ENCODE data around the gene POLD3. TPM values are rescaled to one million over a fixed set of nuclear protein-coding genes. Genes with fewer than 3 reads are reported as not detected.

Gene POLD3
- total RNA-seq, 1 experiment from 2014 or later: 28.4 TPM

DNA sequence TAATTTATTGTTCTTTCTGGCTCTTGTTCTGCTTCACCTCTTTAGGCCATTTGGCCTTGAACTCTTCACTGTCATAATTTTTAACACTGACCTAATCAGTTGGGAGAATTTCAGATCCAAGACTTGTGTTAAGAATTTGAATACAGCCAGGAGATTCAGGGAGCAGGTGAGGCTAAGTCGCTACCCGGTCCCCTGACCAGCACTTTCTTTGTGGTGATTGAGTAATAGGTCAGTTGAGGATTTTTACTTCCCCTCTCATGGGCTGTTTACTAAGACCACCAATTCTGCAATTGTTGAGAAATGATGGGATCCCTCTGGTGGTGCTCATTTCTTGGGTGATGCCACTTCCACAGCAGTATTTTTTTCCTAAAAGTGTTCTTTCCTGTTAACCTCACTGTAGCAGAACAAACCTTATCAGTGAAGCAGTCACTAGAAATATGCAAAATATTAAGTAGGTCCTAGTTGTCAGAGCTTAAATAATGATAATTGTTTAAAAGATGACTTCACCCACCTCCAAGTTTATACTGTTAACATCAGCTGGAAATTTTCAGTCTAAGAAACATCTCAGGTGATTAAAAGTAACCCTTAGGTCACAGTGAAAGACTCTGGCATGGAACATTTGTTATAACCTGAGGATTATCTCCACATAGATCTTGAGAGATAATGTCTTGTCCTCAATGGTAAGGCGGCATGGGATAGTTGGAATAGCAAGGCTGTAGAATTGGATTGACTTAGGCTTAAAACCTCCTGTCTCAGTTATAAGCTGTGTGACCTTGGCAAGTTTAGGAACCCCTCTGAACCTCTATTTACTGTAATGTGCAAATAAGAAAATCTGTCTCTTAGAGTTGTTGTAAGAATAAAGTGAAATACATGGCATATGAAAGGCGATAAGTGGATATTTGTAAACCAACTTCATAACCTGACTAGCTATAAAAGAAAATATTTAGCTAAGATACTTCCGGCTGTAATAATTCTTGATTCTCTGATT lies 41.3 kb downstream of the POLD3 start:
- Histone ChIP-seq H3K9ac (ENCODE audit: low read length) (no peak overlapping the region), H3K4me3 (ENCODE audit: low read length) (no peak overlapping the region), H3K9me2 (replicated peaks; ENCODE audit: low read length) (no peaks in the 10 kb centered on the region), H3K79me2 (ENCODE audit: low read length) (no peaks in the 10 kb centered on the region), H3K36me3 (ENCODE audit: low read depth, low read length) (peaks cover 50% of the 10 kb centered on the region), H3K27ac (ENCODE audit: low read length) (no peak overlapping the region), H3K27me3 (ENCODE audit: low read length) (no peaks in the 10 kb centered on the region), H3K4me2 (ENCODE audit: low read length) (0 out of 2 replicates have a peak overlapping the region, but pooled peaks have one; percentile 6), H3F3A (ENCODE audit: low read length, unreplicated experiment) (no peaks in the 10 kb centered on the region), H4K20me1 (ENCODE audit: low read length) (no peaks in the 10 kb centered on the region), H2AFZ (ENCODE audit: low read length) (no peak overlapping the region), H3K9me3 (ENCODE audit: low read length) (no peaks in the 10 kb centered on the region), H3K4me1 (ENCODE audit: insufficient read depth, low read length) (peaks cover 20% of the 10 kb centered on the region)
- DNase-seq (no peak), ATAC-seq (no peak)
- ChIA-PET POLR2A (ENCODE audit: unreplicated experiment) (no interaction called here), CTCF (interaction anchor here (0.6 to 1.3 kb wide), 2 partner anchors 69 to 180 kb away, joined by 3 read pairs; no protein-coding TSS in a partner anchor)
- BruUV-seq (replicated peaks): no TSS peak
- TF ChIP-seq EZH2phosphoT487 (IDR thresholded peaks at IDR 0.05; ENCODE audit: borderline replicate concordance, low read length) (no peak), EZH2 (IDR thresholded peaks at IDR 0.05; ENCODE audit: low read length, unreplicated experiment) (no peak)
- TF ChIP-seq, protein P1, sequence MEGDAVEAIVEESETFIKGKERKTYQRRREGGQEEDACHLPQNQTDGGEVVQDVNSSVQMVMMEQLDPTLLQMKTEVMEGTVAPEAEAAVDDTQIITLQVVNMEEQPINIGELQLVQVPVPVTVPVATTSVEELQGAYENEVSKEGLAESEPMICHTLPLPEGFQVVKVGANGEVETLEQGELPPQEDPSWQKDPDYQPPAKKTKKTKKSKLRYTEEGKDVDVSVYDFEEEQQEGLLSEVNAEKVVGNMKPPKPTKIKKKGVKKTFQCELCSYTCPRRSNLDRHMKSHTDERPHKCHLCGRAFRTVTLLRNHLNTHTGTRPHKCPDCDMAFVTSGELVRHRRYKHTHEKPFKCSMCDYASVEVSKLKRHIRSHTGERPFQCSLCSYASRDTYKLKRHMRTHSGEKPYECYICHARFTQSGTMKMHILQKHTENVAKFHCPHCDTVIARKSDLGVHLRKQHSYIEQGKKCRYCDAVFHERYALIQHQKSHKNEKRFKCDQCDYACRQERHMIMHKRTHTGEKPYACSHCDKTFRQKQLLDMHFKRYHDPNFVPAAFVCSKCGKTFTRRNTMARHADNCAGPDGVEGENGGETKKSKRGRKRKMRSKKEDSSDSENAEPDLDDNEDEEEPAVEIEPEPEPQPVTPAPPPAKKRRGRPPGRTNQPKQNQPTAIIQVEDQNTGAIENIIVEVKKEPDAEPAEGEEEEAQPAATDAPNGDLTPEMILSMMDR (conservative IDR thresholded peaks at IDR 0.05; ENCODE audit: low read depth, low read length): no peak
- intact Hi-C loops (cut with micrococcal nuclease): loop anchor here (1.0 kb wide), 1 partner anchor 93 kb away; no protein-coding TSS in a partner anchor

DNA sequence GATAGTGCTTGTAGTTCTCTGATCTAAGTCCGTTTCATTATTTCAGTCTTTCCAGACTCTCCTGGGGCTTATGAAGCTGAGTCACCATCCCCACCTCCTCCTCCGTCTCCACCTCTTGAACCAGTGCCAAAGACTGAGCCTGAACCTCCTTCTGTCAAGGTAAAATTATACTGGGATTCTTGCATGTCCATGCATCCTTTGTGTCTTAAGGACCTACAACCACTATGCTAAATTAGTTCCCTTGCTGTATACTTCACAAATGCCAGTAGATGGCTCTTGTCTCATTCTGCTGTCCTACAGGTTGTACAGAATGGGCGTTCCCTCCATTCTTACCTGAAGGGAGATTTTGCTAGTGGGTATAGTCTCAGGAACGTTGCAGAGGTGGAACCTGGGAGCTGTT lies 42.2 kb downstream of the POLD3 start:
- Histone ChIP-seq H3K4me3 (ENCODE audit: low read length) (no peak overlapping the region), H3K36me3 (ENCODE audit: low read depth, low read length) (peaks cover 50% of the 10 kb centered on the region), H2AFZ (ENCODE audit: low read length) (no peak overlapping the region), H3K27me3 (ENCODE audit: low read length) (no peaks in the 10 kb centered on the region), H3K4me2 (ENCODE audit: low read length) (no peak overlapping the region), H3K9ac (ENCODE audit: low read length) (no peak overlapping the region), H3K79me2 (ENCODE audit: low read length) (no peaks in the 10 kb centered on the region), H4K20me1 (ENCODE audit: low read length) (no peaks in the 10 kb centered on the region), H3K4me1 (ENCODE audit: insufficient read depth, low read length) (peaks cover 20% of the 10 kb centered on the region), H3K9me3 (ENCODE audit: low read length) (no peaks in the 10 kb centered on the region), H3K27ac (ENCODE audit: low read length) (no peak overlapping the region), H3K9me2 (replicated peaks; ENCODE audit: low read length) (no peaks in the 10 kb centered on the region), H3F3A (ENCODE audit: low read length, unreplicated experiment) (no peaks in the 10 kb centered on the region)
- DNase-seq: peak; percentile 81
- CTCF ChIA-PET: interaction anchor here (1.3 kb wide), 1 partner anchor 68 kb away, joined by 3 read pairs; no protein-coding TSS in a partner anchor
- POLR2A ChIA-PET (ENCODE audit: unreplicated experiment): interaction anchor here (0.7 kb wide), 1 partner anchor 16 kb away, joined by 4 read pairs; no protein-coding TSS in a partner anchor
- no peak for TF ChIP-seq EZH2 (IDR thresholded peaks at IDR 0.05; ENCODE audit: low read length, unreplicated experiment)
- TF ChIP-seq, protein P1 (conservative IDR thresholded peaks at IDR 0.05; ENCODE audit: low read depth, low read length): peak; percentile 87
- intact Hi-C loops (cut with micrococcal nuclease): loop anchor here (1.0 kb wide), 1 partner anchor 92 kb away; no protein-coding TSS in a partner anchor
- ATAC-seq: peak; percentile 84
- BruUV-seq (replicated peaks): no TSS peak

Measured in PC-3 (cell line).